HepG2 (cell line): ENCODE results near the gene AMER3.

Experiments used
- ARID4A ChIP-seq: sonication (generic); formaldehyde crosslinking; IDR thresholded peaks from 2 replicates; pipeline ENCODE4 v1.5.0; 2020; ENCODE audit warnings: mild to moderate bottlenecking, missing genetic modification reagents, borderline replicate concordance
- CTCF ChIP-seq: sonication (generic); formaldehyde crosslinking; IDR thresholded peaks from 2 replicates; pipeline ENCODE4 v1.5.0; 2020; ENCODE audit warnings: mild to moderate bottlenecking, missing genetic modification reagents, moderate library complexity
- EP300 ChIP-seq, 3 experiments: sonication (generic) in 1 of 3; formaldehyde crosslinking in 1 of 3; IDR thresholded peaks; 2 replicates each; pipeline versions ENCODE4 v1.5.1 to v1.6.1; 2011 to 2020; ENCODE audit warnings: low read depth in 2 of 3, low read length in 2 of 3, borderline replicate concordance in 1 of 3, improper control_type of control experiment in 1 of 3, mild to moderate bottlenecking in 1 of 3, missing genetic modification reagents in 1 of 3, moderate library complexity in 1 of 3
- GATAD1 ChIP-seq: IDR thresholded peaks from 2 replicates; pipeline ENCODE4 v1.6.1; 2016; ENCODE audit warnings: missing genetic modification reagents, missing compliant biosample characterization
- HMGXB4 ChIP-seq, 2 experiments: sonication (generic) in 1 of 2; formaldehyde crosslinking in 1 of 2; IDR thresholded peaks; 2 replicates each; pipeline versions ENCODE4 v1.4.0 to v1.6.1; 2018 to 2020; ENCODE audit warnings: missing genetic modification reagents in 2 of 2, borderline replicate concordance in 1 of 2, low read depth in 1 of 2, mild to moderate bottlenecking in 1 of 2, missing biosample characterization in 1 of 2
- HOXA7 ChIP-seq: sonication (generic); formaldehyde crosslinking; IDR thresholded peaks from 2 replicates; pipeline ENCODE4 v1.8.1; 2022; ENCODE audit warnings: mild to moderate bottlenecking, missing genetic modification reagents, moderate library complexity
- MEIS1 ChIP-seq: sonication (generic); formaldehyde crosslinking; IDR thresholded peaks from 2 replicates; pipeline ENCODE4 v1.9.0; 2021; ENCODE audit warnings: mild to moderate bottlenecking, missing genetic modification reagents, moderate library complexity, borderline replicate concordance
- MTA3 ChIP-seq: sonication (generic); formaldehyde crosslinking; IDR thresholded peaks from 2 replicates; pipeline ENCODE4 v1.4.0; 2020; ENCODE audit warnings: missing genetic modification reagents
- POLR2A ChIP-seq, 2 experiments: IDR thresholded peaks; 2 replicates each; pipeline ENCODE4 v1.6.1; 2011; ENCODE audit warnings: low read depth in 2 of 2, low read length in 2 of 2, mild to moderate bottlenecking in 1 of 2, moderate library complexity in 1 of 2; ENCODE audit not compliant: insufficient read depth in 1 of 2
- ZNF362 ChIP-seq: sonication (generic); formaldehyde crosslinking; IDR thresholded peaks from 2 replicates; pipeline ENCODE4 v1.4.0; 2020; ENCODE audit warnings: missing genetic modification reagents, mild to moderate bottlenecking, borderline replicate concordance
- ZNF790 ChIP-seq: sonication (generic); formaldehyde crosslinking; IDR thresholded peaks from 2 replicates; pipeline ENCODE4 v1.8.0; 2022; ENCODE audit warnings: missing genetic modification reagents, mild to moderate bottlenecking, borderline replicate concordance
- ZSCAN22 ChIP-seq: sonication (generic); formaldehyde crosslinking; IDR thresholded peaks from 2 replicates; pipeline ENCODE4 v1.4.0; 2020; ENCODE audit warnings: mild to moderate bottlenecking, missing genetic modification reagents

- TF ChIP-seq EP300 (IDR thresholded peaks at IDR 0.05; ENCODE audit: low read depth in 2 of 2, low read length in 2 of 2) (no peak), EP300 (CRISPR knock-in tag; IDR thresholded peaks at IDR 0.05; ENCODE audit: borderline replicate concordance) (no peak), CTCF (CRISPR knock-in tag) (no peak), HMGXB4 (CRISPR knock-in tag; IDR thresholded peaks at IDR 0.05; ENCODE audit: borderline replicate concordance in 1 of 2, low read depth in 1 of 2) (no peak), HOXA7 (no peak), POLR2A (IDR thresholded peaks at IDR 0.05; ENCODE audit: insufficient read depth in 1 of 2, low read depth in 2 of 2, low read length in 2 of 2) (no peak), ZNF790 (CRISPR knock-in tag) (no peak), ZSCAN22 (no peak), GATAD1 (CRISPR knock-in tag) (no peak), MTA3 (CRISPR knock-in tag) (no peak), ARID4A (CRISPR knock-in tag) (no peak), ZNF362 (no peak), MEIS1 (no peak)
Observed at GRCh38 chr2:130737592-130737991, 17.7 kb upstream of the AMER3 start.
